ENCODE measurements around the gene SPTBN4.

GRCh38 chr19:40519352-40520322 is 52.8 kb downstream of the SPTBN4 start:
- TF ChIP-seq CTCF (IDR thresholded peaks at IDR 0.05) (no peak), POLR2AphosphoS5 (IDR thresholded peaks at IDR 0.05) (no peak), POLR2A (IDR thresholded peaks at IDR 0.05) (no peak)
